PFSK-1 (cell line): ENCODE measurements around the gene ABCC4.

Experiments
- FOXP2 ChIP-seq: optimal IDR thresholded peaks from 2 replicates; pipeline ENCODE3; 2011; ENCODE audit warnings: borderline replicate concordance, control low read depth, inconsistent platforms; ENCODE audit not compliant: insufficient read depth; ENCODE audit errors: extremely low read length, extremely low read depth
- POLR2AphosphoS5 ChIP-seq: IDR thresholded peaks from 2 replicates; pipeline ENCODE4 v1.6.1; 2012; ENCODE audit warnings: low read depth, mild to moderate bottlenecking, control low read depth, low read length, moderate library complexity
- REST ChIP-seq, 2 experiments: IDR thresholded peaks; 2 replicates each; pipeline versions ENCODE4 v1.6.1 to v1.8.0; 2011 to 2012; ENCODE audit warnings: low read depth in 2 of 2, low read length in 2 of 2, control low read depth in 1 of 2, inconsistent platforms in 1 of 2, mild to moderate bottlenecking in 1 of 2, moderate library complexity in 1 of 2; ENCODE audit not compliant: insufficient read depth in 1 of 2
- SIN3A ChIP-seq: IDR thresholded peaks from 2 replicates; pipeline ENCODE4 v1.6.1; 2012; ENCODE audit warnings: mild to moderate bottlenecking, low read length, moderate library complexity, borderline replicate concordance; ENCODE audit not compliant: insufficient read depth
- TAF1 ChIP-seq: IDR thresholded peaks from 2 replicates; pipeline ENCODE4 v1.6.1; 2012; ENCODE audit warnings: low read length, control low read depth, borderline replicate concordance; ENCODE audit not compliant: insufficient read depth

DNA sequence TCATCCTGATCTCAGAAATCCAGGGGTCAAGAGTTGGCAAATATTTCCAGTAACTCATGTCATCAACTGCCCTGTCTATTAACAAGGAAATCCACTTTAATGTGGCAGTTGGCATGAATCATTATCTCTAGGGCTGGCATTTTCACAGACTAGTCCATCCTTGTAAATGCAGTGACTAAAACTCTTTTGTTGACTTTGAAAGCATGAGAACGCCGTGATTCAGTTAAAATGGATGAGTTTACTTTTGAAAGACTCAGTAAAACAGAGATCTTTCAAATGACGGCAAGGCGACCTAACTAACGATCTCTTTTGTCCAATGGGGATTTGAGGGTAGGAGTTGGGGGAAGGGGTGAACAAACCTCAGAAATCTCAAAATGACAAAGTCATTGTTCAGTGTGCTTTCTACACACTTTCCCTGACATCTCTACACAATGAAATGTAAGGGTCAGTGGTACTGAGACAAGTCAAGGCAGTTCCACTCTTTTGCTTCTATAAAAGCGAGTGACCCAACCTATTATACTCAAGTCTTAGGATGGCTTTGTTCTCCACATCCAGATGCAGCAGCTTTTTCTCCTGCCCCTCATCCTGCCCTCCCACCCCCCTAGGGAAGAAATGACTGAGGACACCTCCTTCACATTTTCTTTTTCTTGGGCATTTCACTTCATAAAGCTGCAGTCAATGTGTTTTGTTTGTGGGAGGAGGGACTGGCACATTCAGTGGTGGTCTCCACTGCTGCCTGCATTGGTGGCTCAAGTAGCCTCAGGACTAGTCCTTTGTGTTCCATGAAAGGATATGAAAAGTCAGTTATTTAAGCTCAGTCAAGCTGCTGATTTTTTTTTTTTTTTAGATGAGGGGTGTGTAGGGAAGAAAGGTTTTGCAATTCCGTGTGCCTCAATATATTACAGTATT lies 200.5 kb downstream of the ABCC4 start:
- no peak for TF ChIP-seq REST (IDR thresholded peaks at IDR 0.05; ENCODE audit: insufficient read depth in 1 of 2, low read depth in 2 of 2, low read length in 2 of 2)
- TF ChIP-seq POLR2AphosphoS5, result no peak
- no peak for TF ChIP-seq TAF1
- no peak for TF ChIP-seq SIN3A
- no peak for TF ChIP-seq FOXP2
